HCT116 (cell line): ENCODE data around the gene RPRD1B. TPM values are rescaled to one million over a fixed set of nuclear protein-coding genes. Genes with fewer than 3 reads are reported as not detected.

Experiments
- ATAC-seq: fragments of 200-7000 bp; cut with Tn5 transposase; 2 replicates; pipeline ENCODE4 v1.9.1; 2020; ENCODE audit warnings: mild to moderate bottlenecking, moderate library complexity
- BruUV-seq: library from RNA; stranded (reverse); fragments of 400-500 nt; replicated peaks from 2 replicates; lab custom pipeline; 2021; lab: Mats Ljungman, UMichigan
- CTCF ChIA-PET: fragments of 300-600 bp; sonication (Branson Sonifier 250); formaldehyde crosslinking; loops from one replicate; lab custom pipeline; 2021; ENCODE audit warnings: antibody characterized with exemption; lab: Charles Lee
- POLR2A ChIA-PET: fragments of 300-600, 350-600 bp; sonication (Branson Sonifier 250); formaldehyde crosslinking; loops from one replicate; lab custom pipeline; 2021; ENCODE audit warnings: antibody characterized with exemption; lab: Charles Lee
- RAD21 ChIA-PET, 2 experiments: fragments of 300-600 bp; sonication (Branson Sonifier 250); formaldehyde crosslinking; loops; one replicate each; lab custom pipeline; 2023; ENCODE audit warnings: low total read pairs in 2 of 2; ENCODE audit not compliant: uncharacterized antibody in 2 of 2, unreplicated experiment in 2 of 2, low non-redundant PET in 1 of 2; lab: Charles Lee
- DNase-seq: peaks from one replicate; pipeline ENCODE4 v3.0.0-alpha.2; 2010; ENCODE audit warnings: low read depth, low spot score
- H2AFZ ChIP-seq: fragments of 200-600 bp; shearing (Covaris generic), sonication (generic); 2 replicates; pipeline ENCODE4 v1.6.1; 2017; ENCODE audit warnings: low read depth, mixed run types, mixed read lengths, antibody characterized with exemption, low read length; ENCODE audit not compliant: poor library complexity, severe bottlenecking
- H3K27ac ChIP-seq: 2 replicates; pipeline ENCODE4 v1.5.1; 2012; ENCODE audit warnings: low read depth, low read length
- H3K27me3 ChIP-seq: fragments of 200-600 bp; sonication (generic); 2 replicates; pipeline ENCODE4 v1.6.1; 2016; ENCODE audit warnings: mixed run types, low read length, mixed read lengths; ENCODE audit not compliant: insufficient read depth
- H3K36me3 ChIP-seq, 2 experiments: fragments of 200-500 bp in 1 of 2; fragments of 200-600 bp in 1 of 2; sonication (Bioruptor generic) in 1 of 2; sonication (generic) in 1 of 2; 2 replicates each; pipeline versions ENCODE4 v1.5.1 to v1.6.1; 2014 to 2016; ENCODE audit warnings: low read length in 2 of 2, inconsistent platforms in 1 of 2, mixed read lengths in 1 of 2, mixed run types in 1 of 2; ENCODE audit not compliant: insufficient read depth in 2 of 2, control insufficient read depth in 1 of 2
- H3K4me1 ChIP-seq, 2 experiments: fragments of 200-600 bp in 1 of 2; sonication (generic) in 1 of 2; 2 replicates each; pipeline versions ENCODE4 v1.5.1 to v1.6.1; 2012 to 2017; ENCODE audit warnings: low read length in 2 of 2, inconsistent platforms in 1 of 2, mild to moderate bottlenecking in 1 of 2, mixed read lengths in 1 of 2, mixed run types in 1 of 2, moderate library complexity in 1 of 2; ENCODE audit not compliant: insufficient read depth in 2 of 2, control insufficient read depth in 1 of 2
- H3K4me2 ChIP-seq: fragments of 200-600 bp; sonication (generic); 2 replicates; pipeline ENCODE4 v1.6.1; 2017; ENCODE audit warnings: mixed run types, low read length, mixed read lengths
- H3K4me3 ChIP-seq, 2 experiments: fragments of 200-600 bp in 1 of 2; sonication (generic) in 1 of 2; replicated peaks in 1 of 2; 2 replicates each; pipeline ENCODE4 v1.5.1; 2011 to 2016; ENCODE audit warnings: low read length in 2 of 2, control low read depth in 1 of 2, low read depth in 1 of 2, mild to moderate bottlenecking in 1 of 2, mixed read lengths in 1 of 2, mixed run types in 1 of 2
- H3K79me2 ChIP-seq: fragments of 200-600 bp; sonication (generic); 2 replicates; pipeline ENCODE4 v1.6.1; 2017; ENCODE audit warnings: mild to moderate bottlenecking, mixed run types, low read length, moderate library complexity, mixed read lengths; ENCODE audit not compliant: insufficient read depth
- H3K9ac ChIP-seq: fragments of 200-600 bp; sonication (generic); 2 replicates; pipeline ENCODE4 v1.6.1; 2016; ENCODE audit warnings: low read length, mixed read lengths
- H3K9me2 ChIP-seq: fragments of 200-600 bp; sonication (generic), shearing (Covaris generic); 2 replicates; pipeline ENCODE4 v1.6.1; 2017; ENCODE audit warnings: mixed run types, mild to moderate bottlenecking, moderate library complexity; ENCODE audit not compliant: insufficient read depth
- H3K9me3 ChIP-seq, 2 experiments: fragments of 200-500 bp in 1 of 2; fragments of 200-600 bp in 1 of 2; sonication (Bioruptor generic) in 1 of 2; sonication (generic) in 1 of 2; 2 replicates each; pipeline ENCODE4 v1.6.1; 2014 to 2017; ENCODE audit warnings: low read length in 2 of 2, mixed read lengths in 2 of 2, inconsistent platforms in 1 of 2, low read depth in 1 of 2, mild to moderate bottlenecking in 1 of 2, mixed run types in 1 of 2, moderate library complexity in 1 of 2; ENCODE audit not compliant: control insufficient read depth in 1 of 2, insufficient read depth in 1 of 2
- H4K20me1 ChIP-seq: fragments of 200-600 bp; sonication (generic), shearing (Covaris generic); 2 replicates; pipeline ENCODE4 v1.6.1; 2017; ENCODE audit warnings: mixed run types, mild to moderate bottlenecking, moderate library complexity; ENCODE audit not compliant: insufficient read depth
- EZH2 ChIP-seq: fragments of 200-600 bp; sonication (generic); IDR thresholded peaks from 2 replicates; pipeline ENCODE4 v1.6.1; 2017; ENCODE audit warnings: antibody characterized with exemption, mixed run types
- EZH2phosphoT487 ChIP-seq: fragments of 200-600 bp; IDR thresholded peaks from 2 replicates; pipeline ENCODE4 v1.6.1; 2018; ENCODE audit warnings: antibody characterized with exemption, borderline replicate concordance
- JUND ChIP-seq: IDR thresholded peaks from 2 replicates; pipeline ENCODE4 v1.6.1; 2012
- POLR2A ChIP-seq: IDR thresholded peaks from 2 replicates; pipeline ENCODE4 v1.7.0; 2011; ENCODE audit warnings: borderline replicate concordance; ENCODE audit not compliant: insufficient read depth, insufficient read length; ENCODE audit errors: extremely low read depth
- POLR2AphosphoS5 ChIP-seq: IDR thresholded peaks from 2 replicates; pipeline ENCODE4 v1.6.1; 2011; ENCODE audit warnings: mild to moderate bottlenecking, low read depth, low read length, moderate library complexity
- SP1 ChIP-seq: IDR thresholded peaks from 2 replicates; pipeline ENCODE4 v1.6.1; 2012; ENCODE audit warnings: low read depth
- TCF7L2 ChIP-seq: IDR thresholded peaks from 2 replicates; pipeline ENCODE4 v1.7.0; 2011; ENCODE audit warnings: borderline replicate concordance, inconsistent platforms; ENCODE audit not compliant: insufficient read depth, insufficient read length; ENCODE audit errors: extremely low read depth
- YY1 ChIP-seq: IDR thresholded peaks from 2 replicates; pipeline ENCODE4 v1.6.1; 2011; ENCODE audit warnings: low read length, low read depth, moderate library complexity, mild to moderate bottlenecking; ENCODE audit not compliant: insufficient replicate concordance; ENCODE audit errors: extremely low read depth
- ZFX ChIP-seq: fragments of 450-650 bp; IDR thresholded peaks from 2 replicates; pipeline ENCODE4 v1.6.1; 2017
- ZNF274 ChIP-seq: fragments of 200-500 bp; sonication (Bioruptor generic); IDR thresholded peaks from 2 replicates; pipeline ENCODE4 v1.6.1; 2014; ENCODE audit warnings: mild to moderate bottlenecking, low read depth, low read length, inconsistent platforms
- intact Hi-C: fragments of 100-400 bp; cut with micrococcal nuclease; formaldehyde crosslinking; loops from 2 replicates; pipeline ENCODE4 v1.10.0; 2022
- total RNA-seq: library from RNA; stranded (reverse); gene quantifications from one replicate; pipeline ENCODE4 v1.2.1, GENCODE V29; 2021; ENCODE audit not compliant: unreplicated experiment
- TF ChIP-seq, protein P1 (sequence below): IDR thresholded peaks from 2 replicates; pipeline ENCODE4 v1.6.1; 2012
- TF ChIP-seq, protein P2 (sequence below): IDR thresholded peaks from 2 replicates; pipeline ENCODE4 v1.6.1; 2011; ENCODE audit warnings: mild to moderate bottlenecking, low read length, moderate library complexity; ENCODE audit not compliant: insufficient replicate concordance; ENCODE audit errors: extremely low read depth
- TF ChIP-seq, protein P3 (sequence below), 3 experiments: fragments of 200-600 bp in 1 of 3; sonication (generic) in 1 of 3; IDR thresholded peaks in 2 of 3; conservative IDR thresholded peaks in 1 of 3; 2 replicates each; pipeline ENCODE4 v1.5.1; 2012 to 2017; ENCODE audit warnings: low read depth in 2 of 3, low read length in 2 of 3, antibody characterized with exemption in 1 of 3, borderline replicate concordance in 1 of 3, control low read depth in 1 of 3, mild to moderate bottlenecking in 1 of 3, mixed read lengths in 1 of 3, mixed run types in 1 of 3, moderate library complexity in 1 of 3; ENCODE audit not compliant: insufficient read depth in 1 of 3

RPRD1B gene
- total RNA-seq, 1 experiment from 2014 or later, result 30.7 TPM

DNA sequence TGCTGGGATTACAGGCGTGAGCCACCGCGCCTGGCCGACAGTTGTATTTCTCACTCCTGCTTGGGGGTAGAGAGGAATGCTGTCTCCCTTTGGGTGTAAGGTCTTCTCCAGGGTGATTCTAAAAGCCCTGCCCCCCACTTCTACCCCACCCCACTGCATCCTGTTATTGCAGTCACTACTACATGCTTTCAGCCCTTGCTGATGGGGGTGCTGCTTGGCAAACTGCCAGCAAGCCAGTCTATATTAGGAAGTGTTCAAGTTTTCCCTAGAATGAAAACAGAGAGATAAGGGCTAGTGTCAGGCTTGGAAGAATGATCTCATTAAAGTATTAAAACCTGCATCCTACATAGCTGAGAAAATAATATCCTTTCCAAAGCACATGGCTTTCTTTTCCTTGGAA lies 31.6 kb upstream of the RPRD1B start:
- H3K4me3 ChIP-seq, result no peak overlapping the region
- TF ChIP-seq POLR2A, result no peak
- no peak for TF ChIP-seq YY1
- TF ChIP-seq JUND, result no peak
- TF ChIP-seq, protein P1, sequence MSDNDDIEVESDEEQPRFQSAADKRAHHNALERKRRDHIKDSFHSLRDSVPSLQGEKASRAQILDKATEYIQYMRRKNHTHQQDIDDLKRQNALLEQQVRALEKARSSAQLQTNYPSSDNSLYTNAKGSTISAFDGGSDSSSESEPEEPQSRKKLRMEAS, result no peak
- no peaks in the 10 kb centered on the region for H3K27me3 ChIP-seq
- ChIA-PET CTCF (interaction anchor here (1.1 kb wide), 1 partner anchor 9 kb away, joined by 3 read pairs; no protein-coding TSS in a partner anchor), RAD21 (no interaction called here), POLR2A (no interaction called here)
- ATAC-seq, result no peak
- H4K20me1 ChIP-seq, result peaks cover 5% of the 10 kb centered on the region; the same call in 1 of the 2 replicates
- H2AFZ ChIP-seq, result no peak overlapping the region
- peaks cover 35 to 51% of the 10 kb centered on the region in 2 experiments for H3K36me3 ChIP-seq
- no TSS peak for BruUV-seq
- H3K9ac ChIP-seq, result no peak overlapping the region
- H3K79me2 ChIP-seq, result peaks cover 20% of the 10 kb centered on the region; the same call in 1 of the 2 replicates
- no peaks in the 10 kb centered on the region for H3K4me1 ChIP-seq
- no peak for DNase-seq
- H3K4me2 ChIP-seq, result no peak overlapping the region
- H3K27ac ChIP-seq, result no peak overlapping the region
- intact Hi-C loops, result no loop called here
- H3K9me2 ChIP-seq, result no peaks in the 10 kb centered on the region
- no peaks in the 10 kb centered on the region for H3K9me3 ChIP-seq

DNA sequence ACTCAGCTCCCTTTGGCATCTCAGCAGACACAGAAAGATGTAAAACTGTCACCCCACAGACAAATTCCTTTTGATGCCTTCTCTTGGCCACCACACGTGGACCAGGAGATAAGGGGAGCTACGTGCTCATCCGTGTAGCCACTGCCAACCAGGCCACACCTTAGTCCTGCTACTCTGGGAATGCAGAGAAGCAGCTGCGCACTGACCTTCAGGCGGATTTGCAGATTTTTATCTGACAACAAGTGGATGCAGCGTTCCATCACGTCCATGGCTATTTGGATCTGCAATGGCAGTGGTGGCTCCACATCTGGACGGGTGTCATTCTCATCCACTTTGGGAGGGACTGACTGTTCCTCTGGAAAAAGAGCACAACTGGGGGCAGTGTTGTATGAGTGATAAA lies 31.1 kb upstream of the RPRD1B start:
- Histone ChIP-seq H4K20me1 (peaks cover 5% of the 10 kb centered on the region; the same call in 1 of the 2 replicates), H3K4me1 (no peaks in the 10 kb centered on the region), H3K4me3 (no peak overlapping the region), H3K27me3 (no peaks in the 10 kb centered on the region), H3K36me3 (peaks cover 33 to 51% of the 10 kb centered on the region in 2 experiments), H3K79me2 (peaks cover 24% of the 10 kb centered on the region), H3K9me2 (no peaks in the 10 kb centered on the region), H3K9me3 (no peaks in the 10 kb centered on the region), H3K9ac (no peak overlapping the region), H3K4me2 (no peak overlapping the region), H3K27ac (no peak overlapping the region), H2AFZ (no peak overlapping the region)
- ATAC-seq, result no peak
- ChIA-PET CTCF (interaction anchor here (1.1 kb wide), 1 partner anchor 10 kb away, joined by 3 read pairs; no protein-coding TSS in a partner anchor), POLR2A (no interaction called here), RAD21 (no interaction called here)
- no peak for DNase-seq
- TF ChIP-seq EZH2 (no peak), ZFX (no peak), POLR2AphosphoS5 (no peak), ZNF274 (no peak), POLR2A (no peak), EZH2phosphoT487 (no peak), TCF7L2 (no peak), JUND (no peak), SP1 (no peak)
- TF ChIP-seq, protein P2, sequence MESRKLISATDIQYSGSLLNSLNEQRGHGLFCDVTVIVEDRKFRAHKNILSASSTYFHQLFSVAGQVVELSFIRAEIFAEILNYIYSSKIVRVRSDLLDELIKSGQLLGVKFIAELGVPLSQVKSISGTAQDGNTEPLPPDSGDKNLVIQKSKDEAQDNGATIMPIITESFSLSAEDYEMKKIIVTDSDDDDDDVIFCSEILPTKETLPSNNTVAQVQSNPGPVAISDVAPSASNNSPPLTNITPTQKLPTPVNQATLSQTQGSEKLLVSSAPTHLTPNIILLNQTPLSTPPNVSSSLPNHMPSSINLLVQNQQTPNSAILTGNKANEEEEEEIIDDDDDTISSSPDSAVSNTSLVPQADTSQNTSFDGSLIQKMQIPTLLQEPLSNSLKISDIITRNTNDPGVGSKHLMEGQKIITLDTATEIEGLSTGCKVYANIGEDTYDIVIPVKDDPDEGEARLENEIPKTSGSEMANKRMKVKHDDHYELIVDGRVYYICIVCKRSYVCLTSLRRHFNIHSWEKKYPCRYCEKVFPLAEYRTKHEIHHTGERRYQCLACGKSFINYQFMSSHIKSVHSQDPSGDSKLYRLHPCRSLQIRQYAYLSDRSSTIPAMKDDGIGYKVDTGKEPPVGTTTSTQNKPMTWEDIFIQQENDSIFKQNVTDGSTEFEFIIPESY, result no peak
- TF ChIP-seq, protein P3, sequence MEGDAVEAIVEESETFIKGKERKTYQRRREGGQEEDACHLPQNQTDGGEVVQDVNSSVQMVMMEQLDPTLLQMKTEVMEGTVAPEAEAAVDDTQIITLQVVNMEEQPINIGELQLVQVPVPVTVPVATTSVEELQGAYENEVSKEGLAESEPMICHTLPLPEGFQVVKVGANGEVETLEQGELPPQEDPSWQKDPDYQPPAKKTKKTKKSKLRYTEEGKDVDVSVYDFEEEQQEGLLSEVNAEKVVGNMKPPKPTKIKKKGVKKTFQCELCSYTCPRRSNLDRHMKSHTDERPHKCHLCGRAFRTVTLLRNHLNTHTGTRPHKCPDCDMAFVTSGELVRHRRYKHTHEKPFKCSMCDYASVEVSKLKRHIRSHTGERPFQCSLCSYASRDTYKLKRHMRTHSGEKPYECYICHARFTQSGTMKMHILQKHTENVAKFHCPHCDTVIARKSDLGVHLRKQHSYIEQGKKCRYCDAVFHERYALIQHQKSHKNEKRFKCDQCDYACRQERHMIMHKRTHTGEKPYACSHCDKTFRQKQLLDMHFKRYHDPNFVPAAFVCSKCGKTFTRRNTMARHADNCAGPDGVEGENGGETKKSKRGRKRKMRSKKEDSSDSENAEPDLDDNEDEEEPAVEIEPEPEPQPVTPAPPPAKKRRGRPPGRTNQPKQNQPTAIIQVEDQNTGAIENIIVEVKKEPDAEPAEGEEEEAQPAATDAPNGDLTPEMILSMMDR (IDR thresholded peaks at IDR 0.05 in 2 of 3, conservative IDR thresholded peaks at IDR 0.05 in 1 of 3; ENCODE audit: borderline replicate concordance in 1 of 3, insufficient read depth in 1 of 3, low read depth in 2 of 3, low read length in 2 of 3), result no peak
- intact Hi-C loops, result no loop called here
- no TSS peak for BruUV-seq
